Measurements from ENCODE around the gene MICAL2. TPM values are rescaled to one million over a fixed set of nuclear protein-coding genes. Genes with fewer than 3 reads are reported as not detected.

MICAL2 gene
- total and polyA plus RNA-seq, 2 of the 8 experiments (the other 6 are each of a cell fraction or from before 2014, with no cell fraction given): 1.3 to 4.1 TPM

DNA sequence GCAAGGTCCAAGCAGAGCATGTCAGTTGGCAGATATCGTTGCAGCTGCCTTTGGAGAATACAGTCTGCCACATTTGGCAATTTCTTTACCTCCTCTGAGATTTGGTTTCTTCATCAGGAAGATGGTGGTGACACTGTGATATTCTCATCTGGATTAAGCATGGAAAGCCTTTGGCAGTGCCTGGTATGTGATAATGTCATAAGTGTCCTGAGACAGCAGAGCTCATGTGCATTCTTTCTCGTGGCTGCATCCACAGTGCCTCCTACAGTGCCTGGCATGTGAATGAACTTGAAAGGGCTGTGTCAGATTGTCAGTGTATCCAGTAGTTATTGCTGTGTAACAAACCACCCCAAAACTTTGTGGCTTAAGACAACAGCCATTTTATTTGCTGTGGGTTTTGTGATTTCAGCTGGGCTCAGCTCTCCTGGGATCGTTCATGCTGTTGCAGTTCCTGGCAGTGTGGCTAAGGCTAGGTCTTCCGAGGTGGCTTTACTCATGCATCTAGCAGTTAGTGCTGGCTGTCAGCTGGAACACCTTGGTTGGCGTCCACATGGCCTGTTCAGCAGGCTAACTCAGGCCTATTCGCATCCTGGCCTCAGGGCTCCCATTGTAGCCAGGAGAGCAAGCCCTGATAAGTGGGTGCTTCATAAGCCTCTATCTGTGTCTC lies 35.7 kb upstream of the MICAL2 start:
- H2BK5ac ChIP-seq (ENCODE audit: low read depth, low read length): no peak overlapping the region
- H2BK12ac ChIP-seq (ENCODE audit: low read depth, low read length): no peak overlapping the region
- H3K23ac ChIP-seq (ENCODE audit: insufficient read length): no peak overlapping the region
- no peaks in the 10 kb centered on the region for H3K79me1 ChIP-seq (ENCODE audit: low read depth, low read length)
- H2AFZ ChIP-seq (ENCODE audit: low read length): no peak overlapping the region
- H2AK5ac ChIP-seq (ENCODE audit: low read depth, low read length): no peak overlapping the region
- POLR2A ChIA-PET (ENCODE audit: partially characterized antibody): no interaction called here
- H3K18ac ChIP-seq (ENCODE audit: extremely low read depth, low read length): no peak overlapping the region
- CTCF ChIA-PET (ENCODE audit: partially characterized antibody): interaction anchor here (1.2 to 7.3 kb wide), 5 partner anchors 13 to 207 kb away, joined by 3 to 28 read pairs (median 6); no protein-coding TSS in a partner anchor
- H4K20me1 ChIP-seq (replicated peaks in 1 of 2; ENCODE audit: control insufficient read depth in 1 of 2, insufficient read depth in 2 of 2, low read length in 2 of 2): no peaks in the 10 kb centered on the region
- no peaks in the 10 kb centered on the region for H3K79me2 ChIP-seq (ENCODE audit: control insufficient read depth in 1 of 2, insufficient read depth in 2 of 2, low read length in 2 of 2)
- H3K4ac ChIP-seq (replicated peaks; ENCODE audit: insufficient read length, low read depth, low read length): no peak overlapping the region
- no peak overlapping the region for H2BK15ac ChIP-seq (ENCODE audit: low read length)
- no peak overlapping the region for H3K14ac ChIP-seq (ENCODE audit: insufficient read length)
- H3K36me3 ChIP-seq (ENCODE audit: control insufficient read depth in 2 of 4, insufficient read depth in 4 of 4, low read length in 3 of 4): no peaks in the 10 kb centered on the region
- H3K4me1 ChIP-seq (replicated peaks in 1 of 4; ENCODE audit: control insufficient read depth in 3 of 4, insufficient read depth in 4 of 4, low read length in 3 of 4): no peaks in the 10 kb centered on the region
- no peak overlapping the region for H3K27ac ChIP-seq (ENCODE audit: low read depth, low read length)
- no peak overlapping the region for H4K8ac ChIP-seq (ENCODE audit: extremely low read depth, insufficient read depth, low read length)
- H2BK120ac ChIP-seq (replicated peaks; ENCODE audit: low read depth, low read length): no peak overlapping the region
- no peaks in the 10 kb centered on the region for H3K23me2 ChIP-seq (ENCODE audit: low read depth, low read length)
- no peaks in the 10 kb centered on the region for H3K9me3 ChIP-seq (ENCODE audit: insufficient read depth in 2 of 2, low read depth in 1 of 2, low read length in 1 of 2)
- no peaks in the 10 kb centered on the region for H3K27me3 ChIP-seq (replicated peaks in 1 of 4; ENCODE audit: control insufficient read depth in 3 of 4, extremely low read depth in 1 of 4, insufficient read depth in 3 of 4, low read length in 3 of 4)
- no peak overlapping the region for H2BK20ac ChIP-seq (ENCODE audit: low read length)
- FAIRE-seq (no peak), DNase-seq (ENCODE audit: low read depth in 1 of 2, low spot score in 2 of 2) (no peak)
- no peak overlapping the region for H3K4me2 ChIP-seq (ENCODE audit: insufficient read depth in 1 of 2, low read depth in 2 of 2, low read length in 2 of 2)
- 86% methylated on average over 6 of the region's 6 CpGs; no CpG with 5 or more reads in 1 of the 2 experiments for WGBS, 2 experiments (ENCODE audit: extremely low coverage in 1 of 2, insufficient coverage in 1 of 2, insufficient read length in 1 of 2, insufficient replicate concordance in 2 of 2, low coverage in 1 of 2, low lambda C conversion rate in 2 of 2, missing lambda C conversion rate in 1 of 2)
- no peak overlapping the region for H4K5ac ChIP-seq (ENCODE audit: insufficient read length, low read depth, low read length)
- no peak overlapping the region for H3K9ac ChIP-seq (replicated peaks in 1 of 4; ENCODE audit: extremely low read depth in 1 of 4, low read depth in 3 of 4, low read length in 3 of 4)
- no peak overlapping the region for H4K91ac ChIP-seq (replicated peaks; ENCODE audit: insufficient read length, low read length)
- H3K4me3 ChIP-seq (ENCODE audit: extremely low read depth in 1 of 4, insufficient read depth in 2 of 4, low read depth in 3 of 4, low read length in 4 of 4): no peak overlapping the region
- H3K56ac ChIP-seq (replicated peaks; ENCODE audit: insufficient read length, low read depth, low read length): no peak overlapping the region
- TF ChIP-seq BRCA1 (IDR thresholded peaks at IDR 0.05; ENCODE audit: low read depth, low read length) (no peak), MAFK (IDR thresholded peaks at IDR 0.05; ENCODE audit: low read depth, low read length) (no peak), POLR2A (IDR thresholded peaks at IDR 0.05; ENCODE audit: control extremely low read depth in 1 of 2, low read depth in 2 of 2, low read length in 2 of 2) (no peak), KDM4A (IDR thresholded peaks at IDR 0.05; ENCODE audit: low read depth, low read length, severe bottlenecking) (no peak), SIRT6 (IDR thresholded peaks at IDR 0.05; ENCODE audit: low read length) (no peak), POU5F1 (IDR thresholded peaks at IDR 0.05; ENCODE audit: low read depth, low read length) (no peak), SP2 (IDR thresholded peaks at IDR 0.05; ENCODE audit: low read length) (no peak), CHD1 (IDR thresholded peaks at IDR 0.05; ENCODE audit: low read depth, low read length) (no peak), EGR1 (IDR thresholded peaks at IDR 0.05; ENCODE audit: borderline replicate concordance, low read depth, low read length) (no peak), JUN (IDR thresholded peaks at IDR 0.05; ENCODE audit: low read depth, low read length) (no peak), SRF (IDR thresholded peaks at IDR 0.05; ENCODE audit: low read depth, low read length) (no peak)
- TF ChIP-seq, protein P1, sequence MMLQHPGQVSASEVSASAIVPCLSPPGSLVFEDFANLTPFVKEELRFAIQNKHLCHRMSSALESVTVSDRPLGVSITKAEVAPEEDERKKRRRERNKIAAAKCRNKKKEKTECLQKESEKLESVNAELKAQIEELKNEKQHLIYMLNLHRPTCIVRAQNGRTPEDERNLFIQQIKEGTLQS (IDR thresholded peaks at IDR 0.05; ENCODE audit: insufficient read depth, low read depth, low read length): no peak

All from H1 (cell line).